H1 (cell line): ENCODE results near the gene ALOX15B. TPM values are rescaled to one million over a fixed set of nuclear protein-coding genes. Genes with fewer than 3 reads are reported as not detected.

Source experiments
- KDM5A ChIP-seq: fragments of 200-600 bp; IDR thresholded peaks from 2 replicates; pipeline ENCODE4 v1.7.1; 2012; ENCODE audit warnings: mild to moderate bottlenecking, low read length, inconsistent platforms, mixed read lengths
- polyA plus RNA-seq, 7 experiments: library from polyadenylated mRNA; depleted of rRNA in 3 of 7; stranded (reverse) in 5 of 7; unstranded in 2 of 7; fragments of >200 nt in 5 of 7; fragments of 200-250 nt in 2 of 7; gene quantifications; 1 replicate in 5 of 7; 2 replicates in 1 of 7; 4 replicates in 1 of 7; pipeline versions ENCODE4 v1.2.1 to v1.2.3, GENCODE V29; 2011 to 2013; ENCODE audit warnings: missing spikeins in 2 of 7, mixed read lengths in 2 of 7
- total RNA-seq: library from RNA; stranded (reverse); fragmentation: NEBNext Ultra II Directional; extraction: Animal tissue kit (Norgen Biotek cat#: 25700); gene quantifications from 2 replicates; pipeline ENCODE4 v1.2.1, GENCODE V29; 2021
- TF ChIP-seq, protein P1 (sequence below): fragments of 300-600 bp; sonication (generic); IDR thresholded peaks from 2 replicates; pipeline ENCODE4 v1.7.1; 2012; ENCODE audit warnings: low read length, moderate library complexity, mild to moderate bottlenecking, inconsistent platforms; ENCODE audit not compliant: insufficient replicate concordance

ALOX15B gene
- total and polyA plus RNA-seq, 2 of the 8 experiments (the other 6 are each of a cell fraction or from before 2014, with no cell fraction given) = 0.63 to 0.91 TPM

DNA sequence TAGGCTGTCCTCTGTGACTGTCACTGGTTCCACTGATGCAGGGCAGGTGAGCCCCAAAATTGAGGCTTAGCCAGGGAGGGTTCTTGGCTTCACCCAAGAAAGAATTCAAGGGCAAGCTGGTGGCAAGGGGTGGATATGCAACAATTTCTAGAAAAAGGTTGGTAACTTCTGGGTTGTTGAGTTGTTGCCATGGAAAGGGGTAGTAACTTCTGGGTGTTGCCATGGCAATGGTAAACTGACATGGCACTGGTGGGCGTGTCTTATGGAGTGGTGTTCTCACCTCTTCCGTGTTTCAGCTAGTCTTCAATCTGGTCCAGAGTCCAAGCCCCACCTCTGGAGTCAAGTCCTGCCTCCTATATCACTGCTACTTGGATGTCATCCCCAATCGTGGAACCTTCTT is 45.9 kb upstream of the ALOX15B start (continued):
- TF ChIP-seq, protein P1, sequence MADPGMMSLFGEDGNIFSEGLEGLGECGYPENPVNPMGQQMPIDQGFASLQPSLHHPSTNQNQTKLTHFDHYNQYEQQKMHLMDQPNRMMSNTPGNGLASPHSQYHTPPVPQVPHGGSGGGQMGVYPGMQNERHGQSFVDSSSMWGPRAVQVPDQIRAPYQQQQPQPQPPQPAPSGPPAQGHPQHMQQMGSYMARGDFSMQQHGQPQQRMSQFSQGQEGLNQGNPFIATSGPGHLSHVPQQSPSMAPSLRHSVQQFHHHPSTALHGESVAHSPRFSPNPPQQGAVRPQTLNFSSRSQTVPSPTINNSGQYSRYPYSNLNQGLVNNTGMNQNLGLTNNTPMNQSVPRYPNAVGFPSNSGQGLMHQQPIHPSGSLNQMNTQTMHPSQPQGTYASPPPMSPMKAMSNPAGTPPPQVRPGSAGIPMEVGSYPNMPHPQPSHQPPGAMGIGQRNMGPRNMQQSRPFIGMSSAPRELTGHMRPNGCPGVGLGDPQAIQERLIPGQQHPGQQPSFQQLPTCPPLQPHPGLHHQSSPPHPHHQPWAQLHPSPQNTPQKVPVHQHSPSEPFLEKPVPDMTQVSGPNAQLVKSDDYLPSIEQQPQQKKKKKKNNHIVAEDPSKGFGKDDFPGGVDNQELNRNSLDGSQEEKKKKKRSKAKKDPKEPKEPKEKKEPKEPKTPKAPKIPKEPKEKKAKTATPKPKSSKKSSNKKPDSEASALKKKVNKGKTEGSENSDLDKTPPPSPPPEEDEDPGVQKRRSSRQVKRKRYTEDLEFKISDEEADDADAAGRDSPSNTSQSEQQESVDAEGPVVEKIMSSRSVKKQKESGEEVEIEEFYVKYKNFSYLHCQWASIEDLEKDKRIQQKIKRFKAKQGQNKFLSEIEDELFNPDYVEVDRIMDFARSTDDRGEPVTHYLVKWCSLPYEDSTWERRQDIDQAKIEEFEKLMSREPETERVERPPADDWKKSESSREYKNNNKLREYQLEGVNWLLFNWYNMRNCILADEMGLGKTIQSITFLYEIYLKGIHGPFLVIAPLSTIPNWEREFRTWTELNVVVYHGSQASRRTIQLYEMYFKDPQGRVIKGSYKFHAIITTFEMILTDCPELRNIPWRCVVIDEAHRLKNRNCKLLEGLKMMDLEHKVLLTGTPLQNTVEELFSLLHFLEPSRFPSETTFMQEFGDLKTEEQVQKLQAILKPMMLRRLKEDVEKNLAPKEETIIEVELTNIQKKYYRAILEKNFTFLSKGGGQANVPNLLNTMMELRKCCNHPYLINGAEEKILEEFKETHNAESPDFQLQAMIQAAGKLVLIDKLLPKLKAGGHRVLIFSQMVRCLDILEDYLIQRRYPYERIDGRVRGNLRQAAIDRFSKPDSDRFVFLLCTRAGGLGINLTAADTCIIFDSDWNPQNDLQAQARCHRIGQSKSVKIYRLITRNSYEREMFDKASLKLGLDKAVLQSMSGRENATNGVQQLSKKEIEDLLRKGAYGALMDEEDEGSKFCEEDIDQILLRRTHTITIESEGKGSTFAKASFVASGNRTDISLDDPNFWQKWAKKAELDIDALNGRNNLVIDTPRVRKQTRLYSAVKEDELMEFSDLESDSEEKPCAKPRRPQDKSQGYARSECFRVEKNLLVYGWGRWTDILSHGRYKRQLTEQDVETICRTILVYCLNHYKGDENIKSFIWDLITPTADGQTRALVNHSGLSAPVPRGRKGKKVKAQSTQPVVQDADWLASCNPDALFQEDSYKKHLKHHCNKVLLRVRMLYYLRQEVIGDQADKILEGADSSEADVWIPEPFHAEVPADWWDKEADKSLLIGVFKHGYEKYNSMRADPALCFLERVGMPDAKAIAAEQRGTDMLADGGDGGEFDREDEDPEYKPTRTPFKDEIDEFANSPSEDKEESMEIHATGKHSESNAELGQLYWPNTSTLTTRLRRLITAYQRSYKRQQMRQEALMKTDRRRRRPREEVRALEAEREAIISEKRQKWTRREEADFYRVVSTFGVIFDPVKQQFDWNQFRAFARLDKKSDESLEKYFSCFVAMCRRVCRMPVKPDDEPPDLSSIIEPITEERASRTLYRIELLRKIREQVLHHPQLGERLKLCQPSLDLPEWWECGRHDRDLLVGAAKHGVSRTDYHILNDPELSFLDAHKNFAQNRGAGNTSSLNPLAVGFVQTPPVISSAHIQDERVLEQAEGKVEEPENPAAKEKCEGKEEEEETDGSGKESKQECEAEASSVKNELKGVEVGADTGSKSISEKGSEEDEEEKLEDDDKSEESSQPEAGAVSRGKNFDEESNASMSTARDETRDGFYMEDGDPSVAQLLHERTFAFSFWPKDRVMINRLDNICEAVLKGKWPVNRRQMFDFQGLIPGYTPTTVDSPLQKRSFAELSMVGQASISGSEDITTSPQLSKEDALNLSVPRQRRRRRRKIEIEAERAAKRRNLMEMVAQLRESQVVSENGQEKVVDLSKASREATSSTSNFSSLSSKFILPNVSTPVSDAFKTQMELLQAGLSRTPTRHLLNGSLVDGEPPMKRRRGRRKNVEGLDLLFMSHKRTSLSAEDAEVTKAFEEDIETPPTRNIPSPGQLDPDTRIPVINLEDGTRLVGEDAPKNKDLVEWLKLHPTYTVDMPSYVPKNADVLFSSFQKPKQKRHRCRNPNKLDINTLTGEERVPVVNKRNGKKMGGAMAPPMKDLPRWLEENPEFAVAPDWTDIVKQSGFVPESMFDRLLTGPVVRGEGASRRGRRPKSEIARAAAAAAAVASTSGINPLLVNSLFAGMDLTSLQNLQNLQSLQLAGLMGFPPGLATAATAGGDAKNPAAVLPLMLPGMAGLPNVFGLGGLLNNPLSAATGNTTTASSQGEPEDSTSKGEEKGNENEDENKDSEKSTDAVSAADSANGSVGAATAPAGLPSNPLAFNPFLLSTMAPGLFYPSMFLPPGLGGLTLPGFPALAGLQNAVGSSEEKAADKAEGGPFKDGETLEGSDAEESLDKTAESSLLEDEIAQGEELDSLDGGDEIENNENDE = no peak
- no peak for TF ChIP-seq KDM5A
